ENCODE data around the gene PDCD1.

- no peak for TF ChIP-seq CTCF (IDR thresholded peaks at IDR 0.05; ENCODE audit: insufficient read depth, low read length)
- TF ChIP-seq REST (IDR thresholded peaks at IDR 0.05; ENCODE audit: insufficient replicate concordance, low read depth), result no peak
- no peak for TF ChIP-seq POLR2AphosphoS5 (IDR thresholded peaks at IDR 0.05; ENCODE audit: low read depth)
Observed at GRCh38 chr2:241809383-241810306, 49.0 kb downstream of the PDCD1 start.

Measured in HL-60 (cell line).